ENCODE measurements around the gene CAPN12.

The CAPN12 gene

DNA sequence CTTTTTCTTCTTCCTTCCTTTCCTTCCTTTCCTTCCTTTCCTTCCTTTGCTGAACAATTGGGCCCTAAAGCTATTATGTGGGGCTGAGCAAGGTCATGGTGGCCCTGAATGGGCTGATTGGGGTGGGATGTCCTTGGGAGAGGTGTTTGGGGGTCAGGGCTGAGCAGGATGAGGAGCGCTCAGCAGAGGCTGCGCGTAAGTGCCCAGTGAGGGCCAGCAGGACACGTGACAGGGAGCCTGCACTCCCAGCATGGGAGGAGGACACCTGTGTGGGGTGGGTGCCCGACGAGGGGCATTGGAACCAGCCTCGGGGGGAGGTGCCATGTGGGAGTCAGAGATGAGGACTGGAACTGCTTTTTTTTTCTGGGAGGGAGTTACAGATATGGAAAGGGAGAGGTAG, 34.5 kb upstream of the CAPN12 start:
- TF ChIP-seq CREB1 (IDR thresholded peaks at IDR 0.05; ENCODE audit: low read depth) (no peak), FOXM1 (IDR thresholded peaks at IDR 0.05; ENCODE audit: borderline replicate concordance, low read depth) (no peak), ZBTB7A (IDR thresholded peaks at IDR 0.05; ENCODE audit: low read depth) (no peak), TAF1 (IDR thresholded peaks at IDR 0.05; ENCODE audit: low read depth) (no peak), YY1 (IDR thresholded peaks at IDR 0.05; ENCODE audit: low read depth) (no peak), EGR1 (IDR thresholded peaks at IDR 0.05) (no peak), TCF12 (IDR thresholded peaks at IDR 0.05; ENCODE audit: low read depth) (no peak), CEBPB (IDR thresholded peaks at IDR 0.05) (no peak), TEAD4 (IDR thresholded peaks at IDR 0.05) (no peak), RAD21 (IDR thresholded peaks at IDR 0.05; ENCODE audit: low read depth) (no peak), EP300 (IDR thresholded peaks at IDR 0.05; ENCODE audit: borderline replicate concordance) (no peak), NFIC (IDR thresholded peaks at IDR 0.05) (no peak)
- TF ChIP-seq, protein P1, sequence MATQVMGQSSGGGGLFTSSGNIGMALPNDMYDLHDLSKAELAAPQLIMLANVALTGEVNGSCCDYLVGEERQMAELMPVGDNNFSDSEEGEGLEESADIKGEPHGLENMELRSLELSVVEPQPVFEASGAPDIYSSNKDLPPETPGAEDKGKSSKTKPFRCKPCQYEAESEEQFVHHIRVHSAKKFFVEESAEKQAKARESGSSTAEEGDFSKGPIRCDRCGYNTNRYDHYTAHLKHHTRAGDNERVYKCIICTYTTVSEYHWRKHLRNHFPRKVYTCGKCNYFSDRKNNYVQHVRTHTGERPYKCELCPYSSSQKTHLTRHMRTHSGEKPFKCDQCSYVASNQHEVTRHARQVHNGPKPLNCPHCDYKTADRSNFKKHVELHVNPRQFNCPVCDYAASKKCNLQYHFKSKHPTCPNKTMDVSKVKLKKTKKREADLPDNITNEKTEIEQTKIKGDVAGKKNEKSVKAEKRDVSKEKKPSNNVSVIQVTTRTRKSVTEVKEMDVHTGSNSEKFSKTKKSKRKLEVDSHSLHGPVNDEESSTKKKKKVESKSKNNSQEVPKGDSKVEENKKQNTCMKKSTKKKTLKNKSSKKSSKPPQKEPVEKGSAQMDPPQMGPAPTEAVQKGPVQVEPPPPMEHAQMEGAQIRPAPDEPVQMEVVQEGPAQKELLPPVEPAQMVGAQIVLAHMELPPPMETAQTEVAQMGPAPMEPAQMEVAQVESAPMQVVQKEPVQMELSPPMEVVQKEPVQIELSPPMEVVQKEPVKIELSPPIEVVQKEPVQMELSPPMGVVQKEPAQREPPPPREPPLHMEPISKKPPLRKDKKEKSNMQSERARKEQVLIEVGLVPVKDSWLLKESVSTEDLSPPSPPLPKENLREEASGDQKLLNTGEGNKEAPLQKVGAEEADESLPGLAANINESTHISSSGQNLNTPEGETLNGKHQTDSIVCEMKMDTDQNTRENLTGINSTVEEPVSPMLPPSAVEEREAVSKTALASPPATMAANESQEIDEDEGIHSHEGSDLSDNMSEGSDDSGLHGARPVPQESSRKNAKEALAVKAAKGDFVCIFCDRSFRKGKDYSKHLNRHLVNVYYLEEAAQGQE (IDR thresholded peaks at IDR 0.05; ENCODE audit: low read depth) = no peak
- TF ChIP-seq, protein P2, sequence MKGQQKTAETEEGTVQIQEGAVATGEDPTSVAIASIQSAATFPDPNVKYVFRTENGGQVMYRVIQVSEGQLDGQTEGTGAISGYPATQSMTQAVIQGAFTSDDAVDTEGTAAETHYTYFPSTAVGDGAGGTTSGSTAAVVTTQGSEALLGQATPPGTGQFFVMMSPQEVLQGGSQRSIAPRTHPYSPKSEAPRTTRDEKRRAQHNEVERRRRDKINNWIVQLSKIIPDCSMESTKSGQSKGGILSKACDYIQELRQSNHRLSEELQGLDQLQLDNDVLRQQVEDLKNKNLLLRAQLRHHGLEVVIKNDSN (IDR thresholded peaks at IDR 0.05) = no peak
- TF ChIP-seq, protein P3, sequence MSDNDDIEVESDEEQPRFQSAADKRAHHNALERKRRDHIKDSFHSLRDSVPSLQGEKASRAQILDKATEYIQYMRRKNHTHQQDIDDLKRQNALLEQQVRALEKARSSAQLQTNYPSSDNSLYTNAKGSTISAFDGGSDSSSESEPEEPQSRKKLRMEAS (IDR thresholded peaks at IDR 0.05) = no peak

DNA sequence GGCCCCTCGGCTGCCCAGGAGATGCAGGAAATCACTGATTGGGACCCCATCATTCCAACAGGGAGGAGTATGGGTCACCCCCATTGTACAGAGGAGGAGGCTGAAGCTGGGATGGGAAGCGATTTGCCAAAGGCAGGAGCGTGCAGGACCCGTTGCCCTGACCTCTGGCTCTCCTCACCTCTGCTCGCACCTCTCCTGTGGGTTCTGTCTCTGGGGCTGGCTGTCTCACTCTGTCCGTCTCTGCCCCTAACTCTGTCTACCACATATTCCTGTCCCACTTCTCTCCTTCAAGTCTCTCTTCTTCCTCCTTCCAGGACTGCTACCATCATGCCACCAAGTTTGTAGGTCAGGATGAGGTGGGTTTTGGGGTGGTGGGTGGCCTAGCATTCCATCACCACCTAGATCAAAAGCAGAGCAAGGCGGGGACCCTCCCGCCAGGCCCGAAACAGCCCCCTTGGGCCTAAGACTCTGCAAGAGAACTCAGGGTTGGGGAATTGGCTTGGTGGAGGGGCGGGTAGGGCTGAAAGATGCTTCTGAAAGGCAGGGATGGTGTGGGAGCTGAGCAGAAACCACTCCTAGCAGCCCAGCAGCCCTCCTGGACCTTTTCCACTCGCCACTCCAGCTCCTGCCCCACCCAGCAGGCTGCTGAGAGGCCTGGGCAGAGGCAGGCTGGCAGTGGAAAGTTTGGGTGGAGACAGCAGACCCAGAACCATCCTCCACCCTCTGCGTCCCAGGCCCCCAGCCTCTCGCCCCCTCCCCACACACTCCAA, 30.1 kb upstream of the CAPN12 start:
- TF ChIP-seq YY1 (IDR thresholded peaks at IDR 0.05; ENCODE audit: low read depth) = no peak
- TF ChIP-seq TCF12 (IDR thresholded peaks at IDR 0.05; ENCODE audit: low read depth) = no peak
- no peak for TF ChIP-seq RAD21 (IDR thresholded peaks at IDR 0.05; ENCODE audit: low read depth)
- no peak for TF ChIP-seq TEAD4 (IDR thresholded peaks at IDR 0.05)
- no peak for TF ChIP-seq FOXM1 (IDR thresholded peaks at IDR 0.05; ENCODE audit: borderline replicate concordance, low read depth)
- no peak for TF ChIP-seq EGR1 (IDR thresholded peaks at IDR 0.05)
- TF ChIP-seq CREB1 (IDR thresholded peaks at IDR 0.05; ENCODE audit: low read depth) = no peak

DNA sequence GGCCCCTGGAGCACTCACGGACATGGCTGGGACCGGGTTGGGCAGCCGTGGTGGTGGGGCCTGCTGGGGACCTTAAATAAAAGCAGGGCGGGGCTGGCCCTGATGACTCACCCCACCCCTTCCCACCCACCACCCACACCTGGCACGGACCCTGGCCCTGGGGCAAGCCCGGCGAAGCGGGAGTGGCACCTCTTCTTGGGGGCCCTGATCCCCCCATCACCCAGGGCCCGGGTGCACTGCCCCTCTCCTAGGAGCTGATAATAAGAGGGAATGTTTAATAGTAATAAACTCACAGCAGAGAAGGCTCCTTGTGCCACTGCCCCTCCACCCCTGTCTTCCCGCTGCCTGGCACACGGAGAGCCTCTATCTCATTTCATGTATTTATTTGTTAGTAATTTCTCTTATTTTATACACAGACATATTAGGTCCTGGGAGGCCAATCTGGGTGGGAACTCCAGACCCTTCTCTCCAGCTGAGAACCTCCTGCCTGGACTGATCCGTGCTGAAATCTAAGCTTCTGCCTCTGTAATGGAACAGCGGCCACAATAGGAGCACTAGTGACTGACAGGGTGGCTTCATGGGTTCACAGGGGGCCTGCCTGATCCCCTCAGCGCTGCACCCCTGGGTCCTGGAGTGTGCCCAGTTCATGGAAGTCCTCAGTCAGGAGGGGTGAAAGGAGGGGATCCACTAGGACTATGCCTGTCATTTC, 29.3 kb upstream of the CAPN12 start, which contains the start of gene LGALS7:
Gene LGALS7 (minus strand): TSS at position 49 of the 709 bp plus-strand sequence. CDS start 25 bp downstream, at position 24.
- TF ChIP-seq EGR1 (IDR thresholded peaks at IDR 0.05) (no peak), TAF1 (IDR thresholded peaks at IDR 0.05; ENCODE audit: low read depth) (no peak)

DNA sequence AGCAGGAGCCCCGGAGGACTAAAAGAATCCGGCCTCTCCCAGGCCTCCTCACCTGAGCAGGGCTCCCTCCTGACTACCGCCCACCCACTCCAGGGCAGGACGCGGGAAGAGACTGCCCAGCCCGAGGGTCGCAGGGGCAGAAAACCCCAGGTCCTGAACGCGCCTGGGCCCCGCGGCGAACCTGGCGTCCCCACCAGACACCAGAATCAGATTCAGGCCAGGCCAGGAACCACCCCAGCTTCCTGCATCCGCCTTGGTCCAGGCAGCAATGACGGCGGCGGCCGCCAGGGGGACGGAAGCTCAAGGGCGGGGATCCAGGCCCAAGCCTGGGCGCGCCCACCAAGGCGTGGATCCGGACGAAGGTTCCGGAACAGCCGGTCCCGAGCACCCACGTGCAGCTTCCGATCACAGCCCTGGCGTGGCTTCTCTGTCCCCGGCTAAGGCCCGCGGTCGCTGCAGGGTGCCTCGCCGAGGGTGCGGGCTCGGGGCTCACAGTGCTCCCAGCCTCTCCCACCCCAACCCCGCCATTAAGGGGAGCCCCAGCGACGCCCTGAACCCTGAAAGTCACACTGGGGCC, 25.4 kb upstream of the CAPN12 start:
- TF ChIP-seq ZBTB7A (IDR thresholded peaks at IDR 0.05; ENCODE audit: low read depth) (no peak), YY1 (IDR thresholded peaks at IDR 0.05; ENCODE audit: low read depth) (no peak)
- TF ChIP-seq, protein P3 (IDR thresholded peaks at IDR 0.05) = no peak

DNA sequence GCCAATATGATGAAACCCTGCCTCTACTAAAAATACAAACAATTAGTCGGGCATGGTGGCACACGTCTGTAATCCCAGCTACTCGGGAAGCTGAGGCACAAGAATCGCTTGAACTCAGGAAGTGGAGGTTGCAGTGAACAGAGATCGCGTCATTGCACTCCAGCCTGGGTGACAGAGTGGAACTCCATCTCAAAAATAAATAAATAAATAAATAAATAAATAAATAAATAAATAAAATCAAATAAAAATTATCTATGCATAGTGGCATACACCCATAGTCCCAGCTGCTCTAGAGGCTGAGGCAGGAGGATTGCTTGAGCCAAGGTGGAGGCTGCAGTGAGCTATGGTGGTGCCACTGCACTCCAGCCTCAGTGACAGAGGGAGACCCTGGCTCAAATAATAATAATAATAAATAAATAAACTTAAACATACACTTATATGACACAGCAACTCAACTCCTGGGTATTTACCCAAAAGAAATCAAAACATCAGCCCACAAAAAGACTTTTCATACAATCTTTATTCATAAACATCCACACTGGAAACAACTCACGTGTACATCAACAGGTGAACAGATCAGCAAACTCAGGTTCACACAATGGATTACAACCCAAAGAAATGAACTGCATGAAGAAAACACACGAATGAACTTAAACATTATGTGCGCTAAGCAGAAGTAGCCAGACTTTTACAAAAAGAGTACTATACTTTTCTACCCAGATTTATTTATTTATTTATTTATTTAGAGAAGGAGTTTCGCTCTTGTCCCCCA, 22.2 kb upstream of the CAPN12 start:
- TF ChIP-seq, protein P2 (IDR thresholded peaks at IDR 0.05) = no peak
- TF ChIP-seq FOXM1 (IDR thresholded peaks at IDR 0.05; ENCODE audit: borderline replicate concordance, low read depth) = no peak
- TF ChIP-seq EGR1 (IDR thresholded peaks at IDR 0.05) = no peak
- no peak for TF ChIP-seq YY1 (IDR thresholded peaks at IDR 0.05; ENCODE audit: low read depth)
- no peak for TF ChIP-seq NFIC (IDR thresholded peaks at IDR 0.05)
- TF ChIP-seq TAF1 (IDR thresholded peaks at IDR 0.05; ENCODE audit: low read depth) = no peak
- no peak for TF ChIP-seq RAD21 (IDR thresholded peaks at IDR 0.05; ENCODE audit: low read depth)

DNA sequence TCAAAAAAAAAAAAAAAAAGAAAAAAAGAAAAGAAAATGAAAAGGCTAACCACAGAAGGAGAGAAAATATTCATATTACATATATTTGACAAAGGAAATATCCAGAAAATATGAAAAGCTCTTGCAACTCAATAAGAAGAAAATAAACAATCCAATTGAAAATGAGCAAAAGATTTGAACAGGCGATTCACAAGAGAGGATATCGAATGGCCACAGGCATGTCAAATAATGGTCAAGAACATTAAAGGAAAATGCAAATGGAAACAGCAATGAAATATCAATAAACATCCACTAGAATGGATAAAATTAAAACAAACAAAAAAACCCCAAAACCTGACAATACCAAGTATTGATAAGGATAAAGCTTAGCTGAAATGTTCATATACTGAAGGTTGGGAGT, 20.9 kb upstream of the CAPN12 start:
- TF ChIP-seq TCF12 (IDR thresholded peaks at IDR 0.05; ENCODE audit: low read depth) (no peak), NFIC (IDR thresholded peaks at IDR 0.05) (no peak), ZBTB7A (IDR thresholded peaks at IDR 0.05; ENCODE audit: low read depth) (no peak), TAF1 (IDR thresholded peaks at IDR 0.05; ENCODE audit: low read depth) (no peak), TEAD4 (IDR thresholded peaks at IDR 0.05) (no peak), FOXM1 (IDR thresholded peaks at IDR 0.05; ENCODE audit: borderline replicate concordance, low read depth) (no peak)
- TF ChIP-seq, protein P3 (IDR thresholded peaks at IDR 0.05) = no peak
- TF ChIP-seq, protein P1 (IDR thresholded peaks at IDR 0.05; ENCODE audit: low read depth) = no peak
- TF ChIP-seq, protein P2 (IDR thresholded peaks at IDR 0.05) = no peak

Measured in Ishikawa (cell line).